ENCODE measurements around the gene TTF2.
"Not testable (repeated sequence)": the region's sequence is repeated elsewhere in the genome, so short reads cannot be mapped to it uniquely, and the experiment has no call there.

Gene TTF2

DNA sequence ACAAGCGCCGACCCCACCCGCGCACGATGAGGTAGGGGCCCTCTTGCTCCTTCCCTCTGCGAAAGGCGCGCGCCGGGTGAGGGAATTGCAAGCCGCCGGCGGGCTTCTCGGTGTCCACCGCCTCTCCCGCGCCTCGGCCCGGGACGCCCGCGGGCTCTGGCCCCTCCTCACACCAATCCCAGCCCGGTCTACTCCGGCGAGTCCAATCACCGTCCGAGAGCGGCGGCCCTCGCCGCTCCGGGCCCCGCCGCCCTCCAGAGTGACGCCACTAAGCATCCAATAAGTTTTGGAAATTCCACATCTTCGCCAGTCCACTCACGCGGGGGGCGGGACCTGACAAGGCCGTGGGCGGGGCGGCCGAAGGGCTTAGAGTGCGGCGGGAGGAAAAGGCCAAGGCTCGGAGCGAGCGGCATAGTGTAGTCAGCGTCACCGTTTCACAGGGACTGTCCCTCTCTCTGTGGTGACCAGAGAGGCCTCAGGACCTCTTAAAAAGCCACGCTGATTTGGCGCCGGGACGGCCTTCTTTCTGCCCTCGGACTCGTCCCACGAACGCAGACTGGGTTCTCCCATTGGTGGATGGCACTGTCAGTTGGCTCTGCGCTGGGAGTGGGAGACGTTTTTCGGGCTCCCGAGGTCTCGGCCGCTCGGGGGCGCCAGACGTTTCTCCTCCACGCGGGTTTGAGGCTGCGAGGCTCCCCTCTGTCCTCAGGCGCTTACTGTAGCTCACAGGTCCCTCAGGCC is 61.6 kb downstream of the TTF2 start, which contains the start of gene TRIM45:
TRIM45 (minus strand) TSS at position 161 of the 741 bp plus-strand sequence. CDS start 548 bp downstream, outside the sequence.
- peak; percentile 94 for DNase-seq (ENCODE audit: low spot score)

- DNase-seq (ENCODE audit: low spot score) = no peak
Measured at GRCh38 chr1:117122330-117123025, 62.4 kb downstream of the TTF2 start.

DNA sequence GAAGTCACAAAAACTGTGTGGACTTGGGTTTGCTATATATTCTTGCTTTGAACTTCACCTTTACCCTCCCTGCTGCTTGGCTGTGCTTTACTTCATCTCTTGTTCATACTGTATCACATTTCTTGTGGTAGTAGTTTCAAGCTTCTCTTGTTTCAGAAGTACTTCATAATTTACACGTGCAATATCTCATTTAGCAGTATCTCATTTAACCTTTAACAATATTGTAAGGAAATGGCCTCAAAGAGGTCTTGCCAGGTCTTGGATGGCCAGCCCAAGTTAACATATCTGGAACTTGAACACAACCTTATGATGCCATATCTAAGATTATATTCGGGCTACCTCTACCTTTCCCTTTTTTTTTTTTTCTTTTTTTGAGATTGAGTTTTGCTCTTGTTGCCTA is 63.1 kb downstream of the TTF2 start:
- no peak for DNase-seq (ENCODE audit: low spot score)

DNA sequence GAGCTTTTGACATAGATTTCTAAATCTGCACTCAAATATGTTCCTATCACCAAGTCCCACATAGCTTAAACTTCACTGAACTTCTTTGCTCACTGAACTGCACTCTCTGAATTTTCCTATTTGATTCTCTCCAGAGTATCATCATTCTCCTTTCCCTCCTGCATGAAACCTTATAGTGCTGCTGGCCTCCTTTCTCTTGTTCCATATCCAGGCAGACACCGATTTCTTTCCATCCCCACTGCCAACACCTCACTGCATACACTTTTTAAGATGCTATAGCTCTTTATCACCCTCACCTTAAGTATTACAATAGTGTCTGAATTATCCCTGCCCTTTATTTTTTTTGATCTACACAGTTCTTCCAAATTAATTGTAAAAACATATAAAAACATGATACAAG is 64.5 kb downstream of the TTF2 start:
- no peak for DNase-seq (ENCODE audit: low spot score)

- no peak for DNase-seq (ENCODE audit: low spot score)
Measured at GRCh38 chr1:117127795-117128194, 67.7 kb downstream of the TTF2 start.

GRCh38 chr1:117128323-117129079 is 68.4 kb downstream of the TTF2 start:
- DNase-seq (ENCODE audit: low spot score) = peak; percentile 58

GRCh38 chr1:117130526-117130925 is 70.4 kb downstream of the TTF2 start:
- DNase-seq (ENCODE audit: low spot score) = no peak

DNA sequence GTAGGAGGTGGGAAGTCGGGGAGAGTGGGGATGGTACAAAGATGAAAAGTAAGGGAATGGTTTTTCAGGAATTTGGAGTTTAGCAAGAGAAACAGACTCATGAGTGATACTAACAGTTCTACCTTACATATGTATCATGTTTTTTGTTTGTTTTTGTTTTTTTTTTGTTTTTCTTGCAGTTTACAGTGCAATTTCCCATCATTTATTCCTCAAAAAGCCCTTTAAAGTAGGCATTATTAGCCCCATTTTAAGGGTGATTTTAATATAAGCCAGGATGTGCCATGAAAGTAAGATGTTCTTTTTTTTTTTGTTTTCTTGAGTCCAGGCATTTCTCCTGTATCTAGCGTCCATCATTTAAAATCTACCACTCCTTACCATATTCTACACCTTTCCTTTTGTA is 75.2 kb downstream of the TTF2 start:
- no peak for DNase-seq (ENCODE audit: low spot score)

GRCh38 chr1:117136749-117137148 is 76.6 kb downstream of the TTF2 start:
- no peak for DNase-seq (ENCODE audit: low spot score)

DNA sequence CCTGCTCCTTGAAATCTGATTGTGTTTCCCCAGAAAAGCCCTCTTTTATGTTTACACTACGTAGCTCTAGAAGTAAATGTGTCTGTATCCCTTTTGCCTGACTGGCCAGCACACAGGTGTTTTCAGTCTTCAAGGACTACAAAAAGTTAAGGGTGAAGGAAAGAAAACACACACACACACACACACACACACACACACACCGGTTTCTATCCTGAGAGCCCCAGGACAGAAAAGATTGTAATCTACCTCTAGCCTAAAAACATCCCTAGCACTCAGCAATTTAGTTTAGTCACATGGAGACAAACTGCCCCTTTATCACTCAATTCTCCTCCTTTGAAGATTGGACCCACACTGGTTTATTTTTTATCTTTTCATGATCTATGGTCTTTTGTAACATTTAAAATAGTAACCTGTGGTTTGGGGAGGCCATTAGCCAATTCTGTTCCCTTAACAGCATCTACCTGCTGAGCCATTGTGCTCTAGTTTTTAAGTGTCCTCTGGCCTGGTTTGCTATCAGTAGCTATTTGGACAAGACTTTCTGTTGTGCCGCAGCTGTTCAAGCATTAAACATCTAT is 77.2 kb downstream of the TTF2 start:
- no peak for DNase-seq (ENCODE audit: low spot score)

DNA sequence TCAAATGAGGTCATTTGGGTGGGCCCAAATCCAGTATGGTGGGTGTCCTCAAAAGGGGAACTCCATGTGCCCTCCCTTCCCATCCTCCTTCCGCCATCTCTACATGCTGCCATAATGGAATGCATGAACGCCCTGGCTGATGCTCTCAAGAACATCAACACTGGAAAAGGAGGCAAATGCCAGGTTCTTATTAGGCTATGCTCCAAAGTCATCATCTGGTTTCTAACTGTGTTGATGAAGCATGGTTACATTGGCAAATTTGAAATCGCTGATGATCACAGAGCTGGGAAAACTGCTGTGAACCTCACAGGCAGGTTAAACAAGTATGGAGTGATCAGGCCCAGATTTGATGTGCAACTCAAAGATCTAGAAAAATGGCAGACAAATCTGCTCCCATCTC is 78.0 kb downstream of the TTF2 start:
- DNase-seq (ENCODE audit: low spot score) = no peak

- no peak for DNase-seq (ENCODE audit: low spot score)
Measured at GRCh38 chr1:117138561-117138960, 78.4 kb downstream of the TTF2 start.

GRCh38 chr1:117142200-117142599 is 82.1 kb downstream of the TTF2 start:
- DNase-seq (ENCODE audit: low spot score) = no peak

GRCh38 chr1:117143172-117143571 is 83.0 kb downstream of the TTF2 start:
- no peak for DNase-seq (ENCODE audit: low spot score)

DNA sequence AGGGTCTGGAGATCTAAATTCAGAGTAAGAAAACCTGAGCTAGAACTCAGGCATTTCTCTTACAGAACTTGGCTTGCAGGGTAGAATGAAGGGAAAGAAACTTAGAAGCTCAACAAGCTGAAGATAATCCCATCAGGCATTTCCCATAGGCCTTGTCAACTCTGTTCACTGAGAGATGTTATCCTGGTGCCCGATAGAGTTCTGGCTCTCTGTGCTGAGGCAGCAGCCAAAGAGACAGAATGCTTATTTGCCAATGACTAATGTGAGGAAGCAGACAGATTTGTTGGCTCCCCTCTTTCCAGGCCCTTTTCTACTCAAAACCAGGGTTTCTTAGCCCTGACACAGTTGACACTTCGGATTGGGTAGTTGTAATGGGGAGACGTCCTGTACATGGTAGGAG is 83.7 kb downstream of the TTF2 start:
- no peak for DNase-seq (ENCODE audit: low spot score)

DNA sequence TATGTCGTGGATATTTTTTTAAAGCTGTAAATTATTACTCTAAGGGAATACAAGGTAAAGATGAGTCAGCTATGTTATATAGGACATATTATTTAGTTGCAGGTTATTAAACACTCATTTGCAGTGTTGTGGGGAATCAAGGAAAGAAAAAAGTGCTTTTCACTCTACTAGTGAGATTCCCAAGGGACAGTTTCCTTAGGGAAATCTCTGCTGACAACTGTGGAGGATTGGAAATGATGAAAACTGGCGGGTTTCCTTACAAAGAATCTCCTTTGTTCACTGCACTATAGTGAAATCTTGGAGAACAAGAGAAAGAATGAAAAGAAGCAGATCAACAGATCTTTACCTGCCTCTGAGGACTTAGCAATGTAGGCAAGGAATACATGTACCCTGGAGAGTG is 85.9 kb downstream of the TTF2 start:
- no peak for DNase-seq (ENCODE audit: low spot score)

- no peak for DNase-seq (ENCODE audit: low spot score)
Measured at GRCh38 chr1:117146575-117147340, 86.6 kb downstream of the TTF2 start.

GRCh38 chr1:117147341-117147831 is 87.3 kb downstream of the TTF2 start:
- no peak for DNase-seq (ENCODE audit: low spot score)

- no peak for DNase-seq (ENCODE audit: low spot score)
Measured at GRCh38 chr1:117147856-117148588, 87.9 kb downstream of the TTF2 start.

DNA sequence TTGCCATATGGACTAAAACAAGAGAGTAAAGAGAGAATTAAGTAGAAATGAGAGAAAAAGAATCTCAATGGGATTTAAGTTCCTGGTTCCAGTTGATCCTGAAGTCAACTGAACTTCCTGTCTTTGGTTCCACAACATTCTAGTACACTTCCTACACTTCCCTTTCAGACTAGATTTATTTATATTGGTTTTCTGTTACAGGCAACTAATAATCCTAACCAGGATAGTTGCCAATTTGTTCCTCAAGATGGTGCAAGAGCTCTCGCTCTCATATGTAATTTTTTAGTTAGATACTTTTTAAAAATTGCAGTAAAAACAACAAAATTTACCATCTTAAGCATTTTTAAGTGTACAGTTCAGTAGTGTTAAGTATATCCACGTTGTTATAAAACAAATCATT is 90.2 kb downstream of the TTF2 start:
- no peak for DNase-seq (ENCODE audit: low spot score)

GRCh38 chr1:117151305-117151704 is 91.2 kb downstream of the TTF2 start:
- not testable (repeated sequence) for DNase-seq (ENCODE audit: low spot score)
